GM23338 (cell line): ENCODE results near the gene FES. TPM values are rescaled to one million over a fixed set of nuclear protein-coding genes. Genes with fewer than 3 reads are reported as not detected.

Experiments
- ATAC-seq: fragments of 200-7000 bp; cut with Tn5 transposase; 3 replicates; pipeline ENCODE4 v1.9.1; 2020
- DNase-seq: peaks from one replicate; pipeline ENCODE4 v3.0.0-alpha.2; 2015; ENCODE audit warnings: low spot score
- H2AFZ ChIP-seq: fragments of 200-600 bp; sonication (generic); 2 replicates; pipeline ENCODE4 v1.8.0; 2016; ENCODE audit warnings: antibody characterized with exemption, mild to moderate bottlenecking, moderate library complexity
- H3F3A ChIP-seq: fragments of 200-600 bp; sonication (generic); replicated peaks from 2 replicates; pipeline ENCODE4 v1.8.0; 2017; ENCODE audit warnings: antibody characterized with exemption, mixed run types, low read depth
- H3K27ac ChIP-seq: fragments of 200-600 bp; sonication (generic); 2 replicates; pipeline ENCODE4 v1.6.1; 2016; ENCODE audit warnings: low read depth
- H3K27me3 ChIP-seq: fragments of 200-600 bp; sonication (generic); 2 replicates; pipeline ENCODE4 v1.8.0; 2016; ENCODE audit warnings: mild to moderate bottlenecking, mixed run types, moderate library complexity; ENCODE audit not compliant: insufficient read depth
- H3K36me3 ChIP-seq: fragments of 200-600 bp; sonication (generic); 2 replicates; pipeline ENCODE4 v1.8.0; 2016; ENCODE audit warnings: mild to moderate bottlenecking; ENCODE audit not compliant: insufficient read depth
- H3K4me1 ChIP-seq: fragments of 200-600 bp; sonication (generic); 2 replicates; pipeline ENCODE4 v1.8.0; 2016; ENCODE audit warnings: mild to moderate bottlenecking, moderate library complexity; ENCODE audit not compliant: insufficient read depth
- H3K4me2 ChIP-seq: fragments of 200-600 bp; sonication (generic); 2 replicates; pipeline ENCODE4 v1.7.1; 2017; ENCODE audit warnings: mixed run types
- H3K4me3 ChIP-seq: fragments of 200-600 bp; sonication (generic); 2 replicates; pipeline ENCODE4 v1.6.1; 2016; ENCODE audit warnings: mixed run types
- H3K79me2 ChIP-seq: fragments of 200-600 bp; sonication (generic); replicated peaks from 2 replicates; pipeline ENCODE4 v1.8.0; 2017; ENCODE audit warnings: mild to moderate bottlenecking; ENCODE audit not compliant: insufficient read depth
- H3K9me2 ChIP-seq: fragments of 200-600 bp; sonication (generic); 2 replicates; pipeline ENCODE4 v1.8.0; 2017; ENCODE audit not compliant: insufficient read depth
- H4K20me1 ChIP-seq: fragments of 200-600 bp; sonication (generic); replicated peaks from 2 replicates; pipeline ENCODE4 v1.8.0; 2017; ENCODE audit warnings: mild to moderate bottlenecking; ENCODE audit not compliant: insufficient read depth
- H3K27ac Mint-ChIP-seq: 2 replicates; pipeline ENCODE4 v1.8.0; 2020; ENCODE audit warnings: inconsistent platforms, mild to moderate bottlenecking, moderate library complexity, mixed read lengths
- H3K27me3 Mint-ChIP-seq: 3 replicates; pipeline ENCODE4 v1.8.0; 2022; ENCODE audit warnings: low read depth, mild to moderate bottlenecking, moderate library complexity, mixed read lengths, inconsistent platforms; ENCODE audit not compliant: insufficient read depth, poor library complexity
- H3K36me3 Mint-ChIP-seq: 3 replicates; pipeline ENCODE4 v1.8.0; 2021; ENCODE audit warnings: low read depth, mild to moderate bottlenecking, inconsistent platforms, moderate library complexity, mixed read lengths
- H3K4me1 Mint-ChIP-seq: 3 replicates; pipeline ENCODE4 v1.8.0; 2020; ENCODE audit warnings: mild to moderate bottlenecking, inconsistent platforms, mixed read lengths
- H3K4me3 Mint-ChIP-seq: 3 replicates; pipeline ENCODE4 v1.8.0; 2021; ENCODE audit warnings: moderate library complexity, mild to moderate bottlenecking, inconsistent platforms, mixed read lengths
- H3K9me3 Mint-ChIP-seq: 3 replicates; pipeline ENCODE4 v1.8.0; 2020; ENCODE audit warnings: moderate library complexity, mild to moderate bottlenecking, inconsistent platforms, mixed read lengths
- ZNF114 ChIP-seq: fragments of 250-450 bp; sonication (Bioruptor Pico); IDR thresholded peaks from 2 replicates; pipeline ENCODE4 v1.5.0; 2020; ENCODE audit warnings: mild to moderate bottlenecking, moderate library complexity
- ZNF331 ChIP-seq: fragments of 250-450 bp; sonication (Bioruptor Pico); IDR thresholded peaks from 2 replicates; pipeline ENCODE4 v1.5.0; 2020; ENCODE audit warnings: low read depth, mild to moderate bottlenecking, moderate library complexity
- polyA plus RNA-seq: library from polyadenylated mRNA; unstranded; fragments of >200 nt; fragmentation: Nextera tagmentation; extraction: Ambion mirVana; gene quantifications from 2 replicates; pipeline ENCODE4 v1.2.1, GENCODE V29; 2016
- total RNA-seq: library from RNA; depleted of rRNA; stranded (reverse); fragments of >200 nt; shearing (Covaris generic); gene quantifications from 2 replicates; pipeline ENCODE4 v1.2.3, GENCODE V29; 2014
- TF ChIP-seq, protein P1 (sequence below), 2 experiments: fragments of 200-600 bp in 1 of 2; sonication (generic) in 1 of 2; conservative IDR thresholded peaks; 2 replicates each; pipeline versions ENCODE4 v1.5.1 to v1.6.1; 2016 to 2017; ENCODE audit warnings: antibody characterized with exemption in 2 of 2, low read depth in 2 of 2, mild to moderate bottlenecking in 2 of 2, moderate library complexity in 1 of 2
- TF ChIP-seq, protein P2 (sequence below): IDR thresholded peaks from 2 replicates; pipeline ENCODE4 v1.6.1; 2016; ENCODE audit warnings: antibody characterized with exemption
- TF ChIP-seq, protein P3 (sequence below): IDR thresholded peaks from one replicate; pipeline ENCODE4 v1.6.1; 2018; ENCODE audit warnings: antibody characterized with exemption; ENCODE audit not compliant: unreplicated experiment

FES gene
- total and polyA plus RNA-seq, 2 experiments from 2014 or later, result 2.7 to 14.4 TPM

DNA sequence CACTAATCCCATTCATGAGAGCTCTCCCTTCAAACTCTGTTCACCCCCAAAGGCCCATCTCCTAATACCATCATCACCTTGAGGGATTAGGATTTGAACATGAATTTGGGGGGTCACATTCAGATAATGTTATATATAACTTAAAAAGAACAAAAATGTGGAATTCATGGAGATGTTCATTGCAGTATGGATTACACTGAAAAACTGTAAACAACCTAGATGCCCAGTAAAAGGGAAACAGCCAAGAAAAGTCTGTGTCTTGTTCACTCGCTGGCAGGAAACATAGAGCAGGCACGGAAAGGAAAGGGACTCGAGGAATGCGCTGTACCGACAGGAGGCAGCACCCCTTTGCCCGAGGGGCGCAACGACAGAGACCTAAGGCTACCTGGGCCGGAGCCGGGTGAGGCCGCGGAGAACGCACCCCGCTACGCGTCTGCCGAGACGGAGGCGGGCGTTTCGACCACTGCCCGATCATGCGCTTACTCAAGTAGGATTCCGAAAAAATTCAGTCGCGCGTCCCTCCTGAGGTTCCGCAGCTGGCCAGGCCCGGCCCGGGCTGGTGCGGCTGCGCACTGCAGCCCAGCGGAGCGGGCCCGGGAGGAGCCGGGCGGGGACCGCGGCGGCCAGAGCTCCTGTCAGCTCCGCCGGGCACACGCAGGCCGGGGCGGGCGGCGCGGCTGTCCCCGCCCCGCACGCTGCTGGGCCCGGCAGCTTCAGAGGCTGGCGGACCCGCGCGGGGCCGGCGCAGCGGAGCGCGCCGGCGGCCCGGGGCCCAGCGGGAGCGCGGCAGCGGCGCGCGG is 17.9 kb downstream of the FES start:
- peak; percentile 75 for ATAC-seq

More for the DNA sequence above, 17.9 kb downstream of the FES start:
- Histone ChIP-seq H4K20me1 (no peaks in the 10 kb centered on the region), H3K27me3 (peaks cover 24% of the 10 kb centered on the region), H3K79me2 (no peaks in the 10 kb centered on the region), H3K4me1 (peaks cover 18% of the 10 kb centered on the region), H3K27ac (peak overlapping the region; percentile 27; the same call in 1 of the 2 replicates), H2AFZ (peak overlapping the region; percentile 85), H3K4me3 (peak overlapping the region; percentile 83), H3F3A (peaks cover 15% of the 10 kb centered on the region), H3K9me2 (no peaks in the 10 kb centered on the region), H3K36me3 (no peaks in the 10 kb centered on the region), H3K4me2 (peak overlapping the region; percentile 79)
- peaks cover 24% of the 10 kb centered on the region for H3K27me3 Mint-ChIP-seq
- H3K27ac Mint-ChIP-seq, result no peak overlapping the region
- TF ChIP-seq, protein P1, sequence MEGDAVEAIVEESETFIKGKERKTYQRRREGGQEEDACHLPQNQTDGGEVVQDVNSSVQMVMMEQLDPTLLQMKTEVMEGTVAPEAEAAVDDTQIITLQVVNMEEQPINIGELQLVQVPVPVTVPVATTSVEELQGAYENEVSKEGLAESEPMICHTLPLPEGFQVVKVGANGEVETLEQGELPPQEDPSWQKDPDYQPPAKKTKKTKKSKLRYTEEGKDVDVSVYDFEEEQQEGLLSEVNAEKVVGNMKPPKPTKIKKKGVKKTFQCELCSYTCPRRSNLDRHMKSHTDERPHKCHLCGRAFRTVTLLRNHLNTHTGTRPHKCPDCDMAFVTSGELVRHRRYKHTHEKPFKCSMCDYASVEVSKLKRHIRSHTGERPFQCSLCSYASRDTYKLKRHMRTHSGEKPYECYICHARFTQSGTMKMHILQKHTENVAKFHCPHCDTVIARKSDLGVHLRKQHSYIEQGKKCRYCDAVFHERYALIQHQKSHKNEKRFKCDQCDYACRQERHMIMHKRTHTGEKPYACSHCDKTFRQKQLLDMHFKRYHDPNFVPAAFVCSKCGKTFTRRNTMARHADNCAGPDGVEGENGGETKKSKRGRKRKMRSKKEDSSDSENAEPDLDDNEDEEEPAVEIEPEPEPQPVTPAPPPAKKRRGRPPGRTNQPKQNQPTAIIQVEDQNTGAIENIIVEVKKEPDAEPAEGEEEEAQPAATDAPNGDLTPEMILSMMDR (conservative IDR thresholded peaks at IDR 0.05; ENCODE audit: low read depth in 2 of 2), result peak; percentile 63 to 79
- TF ChIP-seq ZNF331 (CRISPR knock-in tag) (no peak), ZNF114 (no peak)
- TF ChIP-seq, protein P2, sequence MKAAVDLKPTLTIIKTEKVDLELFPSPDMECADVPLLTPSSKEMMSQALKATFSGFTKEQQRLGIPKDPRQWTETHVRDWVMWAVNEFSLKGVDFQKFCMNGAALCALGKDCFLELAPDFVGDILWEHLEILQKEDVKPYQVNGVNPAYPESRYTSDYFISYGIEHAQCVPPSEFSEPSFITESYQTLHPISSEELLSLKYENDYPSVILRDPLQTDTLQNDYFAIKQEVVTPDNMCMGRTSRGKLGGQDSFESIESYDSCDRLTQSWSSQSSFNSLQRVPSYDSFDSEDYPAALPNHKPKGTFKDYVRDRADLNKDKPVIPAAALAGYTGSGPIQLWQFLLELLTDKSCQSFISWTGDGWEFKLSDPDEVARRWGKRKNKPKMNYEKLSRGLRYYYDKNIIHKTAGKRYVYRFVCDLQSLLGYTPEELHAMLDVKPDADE, result no peak
- TF ChIP-seq, protein P3, sequence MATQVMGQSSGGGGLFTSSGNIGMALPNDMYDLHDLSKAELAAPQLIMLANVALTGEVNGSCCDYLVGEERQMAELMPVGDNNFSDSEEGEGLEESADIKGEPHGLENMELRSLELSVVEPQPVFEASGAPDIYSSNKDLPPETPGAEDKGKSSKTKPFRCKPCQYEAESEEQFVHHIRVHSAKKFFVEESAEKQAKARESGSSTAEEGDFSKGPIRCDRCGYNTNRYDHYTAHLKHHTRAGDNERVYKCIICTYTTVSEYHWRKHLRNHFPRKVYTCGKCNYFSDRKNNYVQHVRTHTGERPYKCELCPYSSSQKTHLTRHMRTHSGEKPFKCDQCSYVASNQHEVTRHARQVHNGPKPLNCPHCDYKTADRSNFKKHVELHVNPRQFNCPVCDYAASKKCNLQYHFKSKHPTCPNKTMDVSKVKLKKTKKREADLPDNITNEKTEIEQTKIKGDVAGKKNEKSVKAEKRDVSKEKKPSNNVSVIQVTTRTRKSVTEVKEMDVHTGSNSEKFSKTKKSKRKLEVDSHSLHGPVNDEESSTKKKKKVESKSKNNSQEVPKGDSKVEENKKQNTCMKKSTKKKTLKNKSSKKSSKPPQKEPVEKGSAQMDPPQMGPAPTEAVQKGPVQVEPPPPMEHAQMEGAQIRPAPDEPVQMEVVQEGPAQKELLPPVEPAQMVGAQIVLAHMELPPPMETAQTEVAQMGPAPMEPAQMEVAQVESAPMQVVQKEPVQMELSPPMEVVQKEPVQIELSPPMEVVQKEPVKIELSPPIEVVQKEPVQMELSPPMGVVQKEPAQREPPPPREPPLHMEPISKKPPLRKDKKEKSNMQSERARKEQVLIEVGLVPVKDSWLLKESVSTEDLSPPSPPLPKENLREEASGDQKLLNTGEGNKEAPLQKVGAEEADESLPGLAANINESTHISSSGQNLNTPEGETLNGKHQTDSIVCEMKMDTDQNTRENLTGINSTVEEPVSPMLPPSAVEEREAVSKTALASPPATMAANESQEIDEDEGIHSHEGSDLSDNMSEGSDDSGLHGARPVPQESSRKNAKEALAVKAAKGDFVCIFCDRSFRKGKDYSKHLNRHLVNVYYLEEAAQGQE, result no peak
- peak; percentile 87 for DNase-seq
- peaks cover 10% of the 10 kb centered on the region for H3K36me3 Mint-ChIP-seq
- peak overlapping the region; percentile 86 for H3K4me3 Mint-ChIP-seq
- peaks cover 15% of the 10 kb centered on the region for H3K4me1 Mint-ChIP-seq
- no peaks in the 10 kb centered on the region; the same call in 2 of the 3 replicates for H3K9me3 Mint-ChIP-seq
